ENCODE measurements around the gene CABP5. TPM values are rescaled to one million over a fixed set of nuclear protein-coding genes. Genes with fewer than 3 reads are reported as not detected.

Gene CABP5
- total RNA-seq, 1 experiment from 2014 or later = not detected

DNA sequence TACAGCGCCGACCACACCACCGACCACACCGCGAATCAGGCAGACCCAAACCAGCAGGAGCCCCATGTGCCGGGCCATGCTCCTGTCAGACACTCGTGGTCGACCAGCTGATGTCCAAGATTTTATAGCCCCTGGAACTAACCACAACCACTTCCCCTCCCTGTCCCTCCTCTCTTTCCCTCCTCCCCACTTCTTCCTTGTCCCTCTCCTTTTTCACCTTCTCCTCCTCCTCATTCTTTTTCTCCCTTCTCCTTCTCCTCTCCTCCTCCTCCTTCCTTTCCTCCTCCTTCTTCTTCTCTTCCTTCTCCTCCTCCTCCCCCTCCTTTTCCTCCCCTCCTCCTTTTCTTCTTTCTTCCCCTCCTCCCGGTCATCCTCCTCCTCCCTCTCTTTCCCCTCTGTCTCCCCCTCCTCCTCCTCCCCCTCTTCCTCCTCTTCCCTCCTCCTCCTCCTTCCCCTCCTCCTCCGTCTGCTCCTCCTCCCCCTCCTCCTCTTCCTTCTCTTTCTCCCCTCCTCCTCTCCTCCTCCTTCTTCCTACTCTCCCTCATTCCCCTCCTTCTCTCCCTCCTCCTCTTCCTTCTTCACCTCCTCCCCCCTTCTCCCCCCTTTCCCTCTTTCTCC, 52.6 kb downstream of the CABP5 start (continued):
- TF ChIP-seq, protein P1, sequence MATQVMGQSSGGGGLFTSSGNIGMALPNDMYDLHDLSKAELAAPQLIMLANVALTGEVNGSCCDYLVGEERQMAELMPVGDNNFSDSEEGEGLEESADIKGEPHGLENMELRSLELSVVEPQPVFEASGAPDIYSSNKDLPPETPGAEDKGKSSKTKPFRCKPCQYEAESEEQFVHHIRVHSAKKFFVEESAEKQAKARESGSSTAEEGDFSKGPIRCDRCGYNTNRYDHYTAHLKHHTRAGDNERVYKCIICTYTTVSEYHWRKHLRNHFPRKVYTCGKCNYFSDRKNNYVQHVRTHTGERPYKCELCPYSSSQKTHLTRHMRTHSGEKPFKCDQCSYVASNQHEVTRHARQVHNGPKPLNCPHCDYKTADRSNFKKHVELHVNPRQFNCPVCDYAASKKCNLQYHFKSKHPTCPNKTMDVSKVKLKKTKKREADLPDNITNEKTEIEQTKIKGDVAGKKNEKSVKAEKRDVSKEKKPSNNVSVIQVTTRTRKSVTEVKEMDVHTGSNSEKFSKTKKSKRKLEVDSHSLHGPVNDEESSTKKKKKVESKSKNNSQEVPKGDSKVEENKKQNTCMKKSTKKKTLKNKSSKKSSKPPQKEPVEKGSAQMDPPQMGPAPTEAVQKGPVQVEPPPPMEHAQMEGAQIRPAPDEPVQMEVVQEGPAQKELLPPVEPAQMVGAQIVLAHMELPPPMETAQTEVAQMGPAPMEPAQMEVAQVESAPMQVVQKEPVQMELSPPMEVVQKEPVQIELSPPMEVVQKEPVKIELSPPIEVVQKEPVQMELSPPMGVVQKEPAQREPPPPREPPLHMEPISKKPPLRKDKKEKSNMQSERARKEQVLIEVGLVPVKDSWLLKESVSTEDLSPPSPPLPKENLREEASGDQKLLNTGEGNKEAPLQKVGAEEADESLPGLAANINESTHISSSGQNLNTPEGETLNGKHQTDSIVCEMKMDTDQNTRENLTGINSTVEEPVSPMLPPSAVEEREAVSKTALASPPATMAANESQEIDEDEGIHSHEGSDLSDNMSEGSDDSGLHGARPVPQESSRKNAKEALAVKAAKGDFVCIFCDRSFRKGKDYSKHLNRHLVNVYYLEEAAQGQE (IDR thresholded peaks at IDR 0.05; ENCODE audit: low read depth) = no peak
- no peak for TF ChIP-seq SRF (IDR thresholded peaks at IDR 0.05; ENCODE audit: low read depth)

Other genes starting within 250 kb of the CABP5 start
- gene TPRX1, start 239.5 kb downstream of the CABP5 start, total RNA-seq (2021; ENCODE audit: unreplicated experiment) = not detected
- not detected for gene CRX, start 222.1 kb downstream of the CABP5 start, total RNA-seq (2021; ENCODE audit: unreplicated experiment)
- gene TPRX2, start 184.8 kb downstream of the CABP5 start, total RNA-seq (2021; ENCODE audit: unreplicated experiment) = not detected
- gene SULT2A1, start 157.8 kb downstream of the CABP5 start, total RNA-seq (2021; ENCODE audit: unreplicated experiment) = 0.27 TPM
- not detected for gene BSPH1, start 51.9 kb downstream of the CABP5 start, total RNA-seq (2021; ENCODE audit: unreplicated experiment)
- not detected for gene ELSPBP1, start 49.4 kb downstream of the CABP5 start, total RNA-seq (2021; ENCODE audit: unreplicated experiment)
- 1.7 TPM for gene PLA2G4C, start 66.7 kb upstream of the CABP5 start, total RNA-seq (2021; ENCODE audit: unreplicated experiment)
- gene LIG1, start 126.3 kb upstream of the CABP5 start, total RNA-seq (2021; ENCODE audit: unreplicated experiment) = 122 TPM
- 10.2 TPM for gene ZSWIM9, start 126.6 kb upstream of the CABP5 start, total RNA-seq (2021; ENCODE audit: unreplicated experiment)
- 17.5 TPM for gene CARD8, start 211.8 kb upstream of the CABP5 start, total RNA-seq (2021; ENCODE audit: unreplicated experiment)
- 4.1 TPM for gene ZNF114, start 226.0 kb upstream of the CABP5 start, total RNA-seq (2021; ENCODE audit: unreplicated experiment)